NCI-H460 (cell line): ENCODE measurements around the gene SETD4. TPM values are rescaled to one million over a fixed set of nuclear protein-coding genes. Genes with fewer than 3 reads are reported as not detected.
"Not testable (repeated sequence)": the region's sequence is repeated elsewhere in the genome, so short reads cannot be mapped to it uniquely, and the experiment has no call there.

ENCODE experiments used
- DNase-seq: peaks from one replicate; pipeline ENCODE4 v3.0.0-alpha.2; 2016; ENCODE audit warnings: low read depth; ENCODE audit errors: extremely low read depth
- polyA plus RNA-seq: library from polyadenylated mRNA; depleted of rRNA; stranded (reverse); fragments of >200 nt; gene quantifications from 2 replicates; pipeline ENCODE4 v1.2.3, GENCODE V29; 2014; cell fraction: nucleus; rRNA removed
- total RNA-seq: library from RNA; depleted of rRNA; stranded (reverse); fragments of >200 nt; shearing (Covaris generic); gene quantifications from 2 replicates; pipeline ENCODE4 v1.2.3, GENCODE V29; 2014; rRNA removed

Gene SETD4
- total RNA-seq, result 12.6 and 13.1 TPM in 2 replicates
- 30.6 and 30.7 TPM in 2 replicates for polyA plus RNA-seq

- DNase-seq, result peak; percentile 86
Observed at GRCh38 chr21:36060159-36060921, at the start of gene SETD4. TSS of gene SETD4 (minus strand) at chr21:36060526. CDS start at chr21:36058888, 1,638 bp downstream.

GRCh38 chr21:36109868-36110267 lies 49.5 kb upstream of the SETD4 start:
- DNase-seq, result no peak

GRCh38 chr21:36105327-36105842 lies 45.1 kb upstream of the SETD4 start:
- DNase-seq, result no peak

GRCh38 chr21:36104317-36105300 lies 44.3 kb upstream of the SETD4 start:
- no peak for DNase-seq

GRCh38 chr21:36103434-36103833 lies 43.1 kb upstream of the SETD4 start:
- no peak for DNase-seq

- DNase-seq, result no peak
Observed at GRCh38 chr21:36100971-36101641, 40.8 kb upstream of the SETD4 start.

GRCh38 chr21:36099695-36100211 lies 39.4 kb upstream of the SETD4 start:
- DNase-seq, result not testable (repeated sequence)

GRCh38 chr21:36099000-36099399 lies 38.7 kb upstream of the SETD4 start:
- no peak for DNase-seq

GRCh38 chr21:36098182-36098532 lies 37.8 kb upstream of the SETD4 start:
- no peak for DNase-seq

GRCh38 chr21:36097427-36098181 lies 37.3 kb upstream of the SETD4 start:
- DNase-seq, result no peak

GRCh38 chr21:36096398-36097290 lies 36.3 kb upstream of the SETD4 start:
- no peak for DNase-seq

- no peak for DNase-seq
Observed at GRCh38 chr21:36093512-36093911, 33.2 kb upstream of the SETD4 start.

GRCh38 chr21:36092681-36093080 lies 32.4 kb upstream of the SETD4 start:
- no peak for DNase-seq

- DNase-seq, result no peak
Observed at GRCh38 chr21:36089946-36090345, 29.6 kb upstream of the SETD4 start.

- DNase-seq, result no peak
Observed at GRCh38 chr21:36087362-36088138, 27.2 kb upstream of the SETD4 start.

GRCh38 chr21:36082237-36082664 lies 21.9 kb upstream of the SETD4 start:
- no peak for DNase-seq

GRCh38 chr21:36080386-36080785 lies 20.1 kb upstream of the SETD4 start:
- DNase-seq, result no peak

- no peak for DNase-seq
Observed at GRCh38 chr21:36079671-36080070, 19.3 kb upstream of the SETD4 start.
